Lower leg skin (tissue), 4 donors: ENCODE results near the gene UNC50. TPM values are rescaled to one million over a fixed set of nuclear protein-coding genes. Genes with fewer than 3 reads are reported as not detected.

Source experiments
- DNase-seq, 2 donors: peaks; one replicate each; pipeline ENCODE4 v3.0.0-alpha.2; 2019; ENCODE audit warnings: low spot score in 2 of 2
- H3K4me3 ChIP-seq: fragments of 200-600 bp; sonication (generic); 2 replicates; pipeline ENCODE4 v1.5.1; 2017; ENCODE audit warnings: mild to moderate bottlenecking, low read depth; ENCODE audit not compliant: poor library complexity, severe bottlenecking
- POLR2A ChIP-seq, 2 donors: fragments of 450-650 bp; IDR thresholded peaks; one replicate each; pipeline ENCODE4 v1.6.1; 2016 to 2017; ENCODE audit warnings: antibody characterized with exemption in 2 of 2, mild to moderate bottlenecking in 1 of 2, moderate library complexity in 1 of 2
- WGBS, 2 donors: methylation state at CpG; one replicate each; pipeline ENCODE4 v1.1.5; 2018; 5-methylcytosine and 5-hydroxymethylcytosine counted together
- intact Hi-C: fragments of 100-400 bp; cut with DNase I; formaldehyde crosslinking; loops from one replicate; pipeline ENCODE4 v1.15.0; 2023; ENCODE audit warnings: low total_unique reads
- total RNA-seq, 4 donors: library from RNA; depleted of rRNA; stranded (reverse); fragments of >200 nt; gene quantifications; one replicate each; pipeline ENCODE4 v1.1.0, GENCODE V29; 2016
- TF ChIP-seq, protein P1 (sequence below), 3 donors: fragments of 450-650 bp; IDR thresholded peaks; one replicate each; pipeline ENCODE4 v1.5.1; 2016; ENCODE audit warnings: antibody characterized with exemption in 3 of 3, mild to moderate bottlenecking in 3 of 3, moderate library complexity in 2 of 3

UNC50 gene
- total RNA-seq, 4 donors from 2014 or later: 38.1 to 52.0 (median 44.2) TPM

DNA sequence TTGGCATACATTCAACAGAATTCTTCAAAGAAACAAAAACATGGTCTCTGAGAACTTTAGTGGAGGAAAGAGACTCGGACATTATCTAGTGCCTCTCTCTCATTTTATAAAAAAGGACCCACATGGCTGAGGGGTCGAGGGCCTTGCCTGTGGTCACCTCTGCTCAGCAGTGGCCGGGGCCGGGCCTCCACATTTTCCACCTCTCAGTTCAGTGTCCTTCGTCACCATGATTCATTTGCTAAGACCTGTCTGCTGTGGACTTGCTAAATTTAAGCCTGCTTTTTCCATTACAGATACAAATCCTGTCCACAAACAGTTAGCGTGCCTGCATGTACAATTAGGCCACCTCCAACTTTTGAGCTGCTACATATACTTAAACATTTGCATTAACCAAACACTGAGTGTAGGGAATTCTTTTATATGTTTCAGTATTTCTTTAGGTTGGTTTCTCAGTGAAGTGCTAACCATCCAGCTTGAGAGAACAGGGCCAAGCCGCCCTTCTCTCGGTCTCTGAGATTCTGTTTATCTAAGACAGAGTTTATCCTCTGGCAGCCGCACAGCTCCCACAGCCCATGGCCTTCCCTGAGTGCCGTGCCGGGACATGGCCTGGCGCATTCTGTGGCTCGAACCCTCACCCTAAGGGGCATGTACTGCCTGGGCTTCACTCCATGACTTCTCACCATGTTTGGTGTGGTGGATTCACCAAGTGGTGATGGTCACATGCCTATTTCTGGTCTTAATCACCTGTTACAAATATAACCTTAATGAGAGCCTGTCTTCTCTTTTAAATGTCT is 46.3 kb upstream of the UNC50 start:
- WGBS, 2 donors: 77 to 87% methylated on average over 13 of the region's 13 CpGs
- TF ChIP-seq, protein P1, sequence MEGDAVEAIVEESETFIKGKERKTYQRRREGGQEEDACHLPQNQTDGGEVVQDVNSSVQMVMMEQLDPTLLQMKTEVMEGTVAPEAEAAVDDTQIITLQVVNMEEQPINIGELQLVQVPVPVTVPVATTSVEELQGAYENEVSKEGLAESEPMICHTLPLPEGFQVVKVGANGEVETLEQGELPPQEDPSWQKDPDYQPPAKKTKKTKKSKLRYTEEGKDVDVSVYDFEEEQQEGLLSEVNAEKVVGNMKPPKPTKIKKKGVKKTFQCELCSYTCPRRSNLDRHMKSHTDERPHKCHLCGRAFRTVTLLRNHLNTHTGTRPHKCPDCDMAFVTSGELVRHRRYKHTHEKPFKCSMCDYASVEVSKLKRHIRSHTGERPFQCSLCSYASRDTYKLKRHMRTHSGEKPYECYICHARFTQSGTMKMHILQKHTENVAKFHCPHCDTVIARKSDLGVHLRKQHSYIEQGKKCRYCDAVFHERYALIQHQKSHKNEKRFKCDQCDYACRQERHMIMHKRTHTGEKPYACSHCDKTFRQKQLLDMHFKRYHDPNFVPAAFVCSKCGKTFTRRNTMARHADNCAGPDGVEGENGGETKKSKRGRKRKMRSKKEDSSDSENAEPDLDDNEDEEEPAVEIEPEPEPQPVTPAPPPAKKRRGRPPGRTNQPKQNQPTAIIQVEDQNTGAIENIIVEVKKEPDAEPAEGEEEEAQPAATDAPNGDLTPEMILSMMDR (IDR thresholded peaks at IDR 0.05): no peak
- no peak for TF ChIP-seq POLR2A (IDR thresholded peaks at IDR 0.05)
- no peak for DNase-seq
- intact Hi-C loops: loop anchor here (1.0 kb wide), 1 partner anchor 44 kb away; no protein-coding TSS in a partner anchor
- no peak overlapping the region for H3K4me3 ChIP-seq

DNA sequence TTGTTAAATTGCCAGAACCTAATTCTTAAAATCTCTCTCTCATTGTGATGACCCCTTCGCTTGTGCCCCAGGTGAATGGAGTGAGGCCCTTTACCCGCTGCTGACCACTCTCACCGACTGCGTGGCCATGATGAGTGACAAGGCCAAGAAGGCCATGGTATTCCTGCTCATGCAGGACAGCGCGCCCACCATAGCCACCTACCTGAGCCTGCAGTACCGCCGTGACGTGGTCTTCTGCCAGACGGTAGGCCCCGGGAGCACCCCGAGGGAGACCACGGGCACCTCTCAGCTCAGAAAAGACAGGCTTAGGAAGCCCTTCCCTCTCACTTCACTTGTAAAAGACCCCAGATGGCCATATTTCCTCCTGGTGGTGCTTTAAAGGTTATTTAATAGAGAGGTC is 45.0 kb upstream of the UNC50 start:
- DNase-seq: no peak
- TF ChIP-seq, protein P1 (IDR thresholded peaks at IDR 0.05): no peak
- no peak for TF ChIP-seq POLR2A (IDR thresholded peaks at IDR 0.05)
- intact Hi-C loops: no loop called here

DNA sequence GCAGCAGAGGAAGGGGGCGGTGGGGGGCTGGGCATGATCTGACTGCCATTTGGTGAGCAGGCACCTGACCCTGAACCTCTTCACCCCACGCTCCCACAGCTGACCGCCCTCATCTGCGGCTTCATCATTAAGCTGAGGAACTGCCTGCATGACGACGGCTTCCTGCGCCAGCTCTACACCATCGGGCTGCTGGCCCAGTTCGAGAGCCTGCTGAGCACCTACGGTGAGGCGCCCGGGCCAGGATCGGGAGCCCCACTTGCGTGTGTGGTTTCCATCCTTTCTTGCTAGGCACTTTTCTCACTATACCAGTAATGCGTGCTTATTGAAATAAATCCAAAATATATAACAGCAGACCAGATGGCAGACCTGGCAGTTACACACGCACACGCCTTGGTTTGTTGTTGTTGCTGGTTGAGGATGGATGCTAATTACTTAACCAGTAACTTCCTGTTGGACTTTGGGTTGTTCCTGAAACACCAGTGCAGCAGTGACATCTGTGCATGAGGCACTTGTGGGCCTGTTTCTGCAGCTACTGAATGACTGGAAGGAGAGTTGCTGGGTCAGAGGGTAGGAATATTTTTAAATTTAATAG is 43.8 kb upstream of the UNC50 start:
- DNase-seq: no peak
- 79 to 90% methylated on average over 17 of the region's 17 CpGs for WGBS, 2 donors
- no peak for TF ChIP-seq POLR2A (IDR thresholded peaks at IDR 0.05)
- TF ChIP-seq, protein P1 (IDR thresholded peaks at IDR 0.05): no peak
- intact Hi-C loops: no loop called here
- H3K4me3 ChIP-seq: no peak overlapping the region

More for the DNA sequence above, 45.0 kb upstream of the UNC50 start:
- no peak overlapping the region for H3K4me3 ChIP-seq
- WGBS, 2 donors: 95 to 96% methylated on average over 13 of the region's 13 CpGs

GRCh38 chr2:98565286-98565860 is 43.0 kb upstream of the UNC50 start:
- no peak overlapping the region for H3K4me3 ChIP-seq
- TF ChIP-seq, protein P1 (IDR thresholded peaks at IDR 0.05): no peak
- no peak for TF ChIP-seq POLR2A (IDR thresholded peaks at IDR 0.05)
- DNase-seq: no peak
- 88 to 95% methylated on average over 9 of the region's 9 CpGs for WGBS, 2 donors
- intact Hi-C loops: no loop called here

GRCh38 chr2:98565941-98566340 is 42.4 kb upstream of the UNC50 start:
- intact Hi-C loops: no loop called here
- WGBS, 2 donors: 96 to 98% methylated on average over 19 of the region's 19 CpGs
- DNase-seq: no peak
- TF ChIP-seq, protein P1 (IDR thresholded peaks at IDR 0.05): no peak
- no peak for TF ChIP-seq POLR2A (IDR thresholded peaks at IDR 0.05)
- H3K4me3 ChIP-seq: no peak overlapping the region
